Adrenal gland (tissue), 5 donors: ENCODE data around the gene GPI.

Source experiments
- CTCF ChIP-seq, 6 experiments: fragments of 450-650 bp in 4 of 6; fragments of 200-600 bp in 2 of 6; sonication (generic) in 1 of 6; IDR thresholded peaks; 1 replicate in 5 of 6; 2 replicates in 1 of 6; pipeline versions ENCODE4 v1.5.1 to v1.8.0; 2016 to 2021; ENCODE audit warnings: antibody characterized with exemption in 6 of 6, mild to moderate bottlenecking in 2 of 6, moderate library complexity in 1 of 6
- POLR2A ChIP-seq, 2 donors: fragments of 450-650 bp; IDR thresholded peaks; one replicate each; pipeline ENCODE4 v1.6.1; 2017; ENCODE audit warnings: antibody characterized with exemption in 2 of 2, mild to moderate bottlenecking in 2 of 2, moderate library complexity in 1 of 2
- donor health status: DM: no; HTN: no; CAD: no.

GRCh38 chr19:34383599-34383998 lies 18.6 kb downstream of the GPI start:
- TF ChIP-seq CTCF (IDR thresholded peaks at IDR 0.05) (no peak), POLR2A (IDR thresholded peaks at IDR 0.05) (no peak)
